DND-41 (cell line): ENCODE measurements around the gene ASPG.

ENCODE experiments used
- EZH2 ChIP-seq: IDR thresholded peaks from 3 replicates; pipeline ENCODE4 v1.6.1; 2012; ENCODE audit warnings: borderline replicate concordance, low read depth, mild to moderate bottlenecking, moderate library complexity, low read length, inconsistent platforms; ENCODE audit not compliant: severe bottlenecking
- TF ChIP-seq, protein P1 (sequence below): IDR thresholded peaks from 2 replicates; pipeline ENCODE4 v1.5.1; 2012; ENCODE audit warnings: borderline replicate concordance, low read length, moderate library complexity, mild to moderate bottlenecking; ENCODE audit not compliant: poor library complexity, severe bottlenecking; ENCODE audit errors: extremely low read depth

DNA sequence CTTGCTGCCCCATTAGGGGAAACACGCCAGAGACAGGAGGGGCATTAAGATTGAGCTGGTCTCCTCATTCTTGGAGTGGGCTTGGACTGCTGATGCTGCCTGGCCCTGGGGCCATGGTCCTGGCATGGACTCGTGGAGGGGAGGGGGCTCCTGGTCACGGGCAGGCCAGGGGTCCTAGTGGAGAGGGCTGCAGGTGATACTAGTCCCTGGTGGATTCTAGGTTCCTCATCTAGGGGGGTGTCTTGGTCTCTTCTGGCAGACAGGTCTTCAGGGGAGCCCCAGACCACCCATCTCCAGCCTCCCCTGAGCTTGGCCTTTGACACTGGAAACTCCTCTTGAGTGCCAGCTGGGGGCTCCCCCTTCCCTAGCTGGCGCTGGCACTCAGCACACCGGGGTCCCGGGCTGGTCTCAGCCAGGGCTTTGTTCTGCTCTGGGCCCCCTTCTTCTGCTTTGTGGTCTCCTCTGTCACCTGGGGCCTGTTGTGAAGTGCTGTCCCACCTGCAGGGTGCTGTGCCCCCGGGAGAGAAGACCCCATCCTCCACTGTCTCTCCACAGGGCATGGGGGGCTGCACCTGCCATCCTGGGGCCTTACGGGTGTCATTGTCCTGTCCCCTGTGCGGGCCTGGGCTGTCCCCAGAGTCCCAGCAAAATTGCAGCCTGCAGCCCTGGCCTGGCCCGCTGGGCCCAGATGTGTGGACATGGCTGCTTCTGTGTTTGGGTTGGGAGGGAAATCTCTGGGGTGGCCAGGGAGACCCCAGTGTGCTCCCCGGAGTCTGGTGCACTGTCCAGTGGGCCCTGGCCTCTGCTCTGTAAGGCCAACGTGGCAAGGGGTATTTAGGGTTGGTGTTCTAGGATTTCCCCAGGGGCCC is 55.2 kb downstream of the ASPG start:
- TF ChIP-seq, protein P1, sequence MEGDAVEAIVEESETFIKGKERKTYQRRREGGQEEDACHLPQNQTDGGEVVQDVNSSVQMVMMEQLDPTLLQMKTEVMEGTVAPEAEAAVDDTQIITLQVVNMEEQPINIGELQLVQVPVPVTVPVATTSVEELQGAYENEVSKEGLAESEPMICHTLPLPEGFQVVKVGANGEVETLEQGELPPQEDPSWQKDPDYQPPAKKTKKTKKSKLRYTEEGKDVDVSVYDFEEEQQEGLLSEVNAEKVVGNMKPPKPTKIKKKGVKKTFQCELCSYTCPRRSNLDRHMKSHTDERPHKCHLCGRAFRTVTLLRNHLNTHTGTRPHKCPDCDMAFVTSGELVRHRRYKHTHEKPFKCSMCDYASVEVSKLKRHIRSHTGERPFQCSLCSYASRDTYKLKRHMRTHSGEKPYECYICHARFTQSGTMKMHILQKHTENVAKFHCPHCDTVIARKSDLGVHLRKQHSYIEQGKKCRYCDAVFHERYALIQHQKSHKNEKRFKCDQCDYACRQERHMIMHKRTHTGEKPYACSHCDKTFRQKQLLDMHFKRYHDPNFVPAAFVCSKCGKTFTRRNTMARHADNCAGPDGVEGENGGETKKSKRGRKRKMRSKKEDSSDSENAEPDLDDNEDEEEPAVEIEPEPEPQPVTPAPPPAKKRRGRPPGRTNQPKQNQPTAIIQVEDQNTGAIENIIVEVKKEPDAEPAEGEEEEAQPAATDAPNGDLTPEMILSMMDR = no peak
- TF ChIP-seq EZH2 = no peak
